ENCODE results near the gene ESYT3. TPM values are rescaled to one million over a fixed set of nuclear protein-coding genes. Genes with fewer than 3 reads are reported as not detected.

Gene ESYT3
- polyA plus RNA-seq, 3 donors: not detected

- no peaks in the 10 kb centered on the region for H3K4me1 ChIP-seq (ENCODE audit: control insufficient read depth in 1 of 2, insufficient read depth in 2 of 2, low read length in 2 of 2)
- no peaks in the 10 kb centered on the region for H3K36me3 ChIP-seq (replicated peaks in 1 of 2; ENCODE audit: control insufficient read depth in 1 of 2, insufficient read depth in 2 of 2, low read length in 2 of 2)
- H3K9ac ChIP-seq (ENCODE audit: insufficient read depth, low read length, poor library complexity, severe bottlenecking): no peak overlapping the region
- no peaks in the 10 kb centered on the region for H3K27me3 ChIP-seq (ENCODE audit: control insufficient read depth in 2 of 2, insufficient read depth in 2 of 2, low read length in 2 of 2)
- H3K4me3 ChIP-seq (replicated peaks in 1 of 3; ENCODE audit: low read depth in 2 of 3, low read length in 3 of 3): no peak overlapping the region
- Mint-ChIP-seq H3K9me3 (no peaks in the 10 kb centered on the region), H3K36me3 (no peaks in the 10 kb centered on the region), H3K4me1 (peaks cover 12% of the 10 kb centered on the region), H3K27ac (no peak overlapping the region), H3K27me3 (ENCODE audit: low read depth in 3 of 3) (peaks cover 1 to 2% (median 2%) of the 10 kb centered on the region in 3 donors), H3K4me3 (no peak overlapping the region)
- TF ChIP-seq CTCF (IDR thresholded peaks at IDR 0.05): no peak
- H3K4me2 ChIP-seq (replicated peaks; ENCODE audit: extremely low read depth, low read length, poor library complexity, severe bottlenecking): no peak overlapping the region
- no peak for DNase-seq
- intact Hi-C loops (cut with micrococcal nuclease): loop anchor here in 1 of 2 donors (10.0 kb wide), 1 partner anchor 448 kb away; no protein-coding TSS in a partner anchor
- H4K20me1 ChIP-seq (ENCODE audit: insufficient read depth, low read length): no peaks in the 10 kb centered on the region
- no peak overlapping the region for H3K27ac ChIP-seq (ENCODE audit: low read depth in 1 of 2, low read length in 2 of 2)
- no peak overlapping the region for H2AFZ ChIP-seq (ENCODE audit: insufficient read depth, low read depth, low read length, poor library complexity, severe bottlenecking)
- H3K9me3 ChIP-seq (replicated peaks in 1 of 2; ENCODE audit: control insufficient read depth in 1 of 2, insufficient read depth in 1 of 2, low read length in 2 of 2): no peaks in the 10 kb centered on the region
- H3K79me2 ChIP-seq (ENCODE audit: insufficient read depth, low read length): no peaks in the 10 kb centered on the region
Measured at GRCh38 chr3:138477120-138477519, 42.7 kb downstream of the ESYT3 start.

GRCh38 chr3:138477801-138478200, 43.4 kb downstream of the ESYT3 start:
- Mint-ChIP-seq H3K9me3 (peaks cover 0 to 1% (median 0%) of the 10 kb centered on the region in 7 donors), H3K4me3 (no peak overlapping the region), H3K36me3 (no peaks in the 10 kb centered on the region), H3K27me3 (ENCODE audit: low read depth in 3 of 3) (peaks cover 1 to 2% (median 2%) of the 10 kb centered on the region in 3 donors), H3K4me1 (peaks cover 8% of the 10 kb centered on the region), H3K27ac (no peak overlapping the region)
- Histone ChIP-seq H3K9ac (ENCODE audit: insufficient read depth, low read length, poor library complexity, severe bottlenecking) (no peak overlapping the region), H3K79me2 (ENCODE audit: insufficient read depth, low read length) (no peaks in the 10 kb centered on the region), H3K27me3 (ENCODE audit: control insufficient read depth in 2 of 2, insufficient read depth in 2 of 2, low read length in 2 of 2) (no peaks in the 10 kb centered on the region), H2AFZ (ENCODE audit: insufficient read depth, low read depth, low read length, poor library complexity, severe bottlenecking) (no peak overlapping the region), H3K27ac (ENCODE audit: low read depth in 1 of 2, low read length in 2 of 2) (no peak overlapping the region), H3K4me3 (replicated peaks in 1 of 3; ENCODE audit: low read depth in 2 of 3, low read length in 3 of 3) (no peak overlapping the region), H3K9me3 (replicated peaks in 1 of 2; ENCODE audit: control insufficient read depth in 1 of 2, insufficient read depth in 1 of 2, low read length in 2 of 2) (no peaks in the 10 kb centered on the region), H3K4me1 (ENCODE audit: control insufficient read depth in 1 of 2, insufficient read depth in 2 of 2, low read length in 2 of 2) (no peaks in the 10 kb centered on the region), H3K36me3 (replicated peaks in 1 of 2; ENCODE audit: control insufficient read depth in 1 of 2, insufficient read depth in 2 of 2, low read length in 2 of 2) (no peaks in the 10 kb centered on the region), H4K20me1 (ENCODE audit: insufficient read depth, low read length) (no peaks in the 10 kb centered on the region), H3K4me2 (replicated peaks; ENCODE audit: extremely low read depth, low read length, poor library complexity, severe bottlenecking) (no peak overlapping the region)
- intact Hi-C loops (cut with micrococcal nuclease): loop anchor here in 1 of 2 donors (10.0 kb wide), 1 partner anchor 447 kb away; no protein-coding TSS in a partner anchor
- no peak for DNase-seq
- 94% methylated on average over 2 of the region's 3 CpGs for WGBS (ENCODE audit: insufficient coverage)
- no peak for TF ChIP-seq CTCF (IDR thresholded peaks at IDR 0.05)

All from CD14-positive monocyte (primary cell).